Astrocyte of the spinal cord (primary cell): ENCODE results near the gene MMP24OS.

Source experiments
- DNase-seq: peaks from one replicate; pipeline ENCODE4 v3.0.0; 2011; ENCODE audit warnings: low read depth, low spot score
- H3K4me3 ChIP-seq: 2 replicates; pipeline ENCODE4 v1.5.1; 2011; ENCODE audit warnings: low read depth, mild to moderate bottlenecking, low read length, moderate library complexity
- CTCF ChIP-seq: IDR thresholded peaks from 2 replicates; pipeline ENCODE4 v1.5.1; 2012; ENCODE audit warnings: low read depth, mild to moderate bottlenecking, low read length, inconsistent platforms
- in situ Hi-C: cut with HindIII; loops from 2 replicates; pipeline ENCODE4 v1.10.0; 2017; ENCODE audit warnings: low sequenced_read_pairs

Gene MMP24OS

DNA sequence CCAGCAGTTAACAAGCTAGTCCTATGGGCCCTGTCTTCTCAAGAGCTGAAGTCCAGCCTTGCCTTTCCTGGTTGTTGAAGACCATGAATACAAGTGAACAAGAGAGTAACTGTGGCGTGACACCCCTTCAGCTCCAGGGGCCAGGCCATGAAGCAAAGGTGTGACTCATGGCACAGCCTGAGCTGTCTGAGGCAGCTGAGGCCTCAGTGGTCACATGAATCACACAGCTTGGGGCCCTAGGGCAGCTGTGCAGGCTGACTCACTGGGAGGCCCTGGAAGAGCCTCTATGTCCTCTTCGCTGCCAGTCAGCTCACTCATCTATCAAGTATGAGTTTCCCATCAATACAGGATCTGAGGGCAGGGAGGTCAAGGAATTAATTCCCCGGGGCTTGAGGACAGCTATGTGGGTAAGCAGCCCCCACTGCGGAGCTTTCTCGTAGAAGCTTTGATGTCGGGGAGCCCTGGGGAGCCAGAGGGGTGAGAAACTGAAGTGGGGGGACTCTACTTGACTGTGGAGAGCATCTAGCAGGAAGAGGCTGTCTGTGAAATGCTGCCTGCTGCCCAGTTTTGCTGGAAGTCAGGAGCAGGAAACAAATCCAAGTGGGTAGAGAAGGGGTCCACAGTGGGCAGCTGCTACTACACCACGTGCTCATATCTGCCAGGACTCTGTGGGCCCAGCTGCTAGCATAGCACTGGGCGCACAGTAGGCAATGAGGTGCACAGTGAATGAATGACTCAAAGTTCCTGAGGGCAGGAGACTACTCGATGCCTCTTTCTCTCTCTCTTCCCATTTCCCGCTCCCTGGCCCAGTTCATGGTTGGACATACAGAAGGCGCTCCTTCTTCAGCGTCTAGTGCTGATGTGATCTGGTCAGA lies 28.0 kb upstream of the MMP24OS start:
- peak; percentile 100 for DNase-seq
- no peak for TF ChIP-seq CTCF
- in situ Hi-C loops, result loop anchor here (25.0 kb wide), 1 partner anchor 131 kb away; the partner anchor contains the start of gene GDF5
- H3K4me3 ChIP-seq, result no peak overlapping the region

DNA sequence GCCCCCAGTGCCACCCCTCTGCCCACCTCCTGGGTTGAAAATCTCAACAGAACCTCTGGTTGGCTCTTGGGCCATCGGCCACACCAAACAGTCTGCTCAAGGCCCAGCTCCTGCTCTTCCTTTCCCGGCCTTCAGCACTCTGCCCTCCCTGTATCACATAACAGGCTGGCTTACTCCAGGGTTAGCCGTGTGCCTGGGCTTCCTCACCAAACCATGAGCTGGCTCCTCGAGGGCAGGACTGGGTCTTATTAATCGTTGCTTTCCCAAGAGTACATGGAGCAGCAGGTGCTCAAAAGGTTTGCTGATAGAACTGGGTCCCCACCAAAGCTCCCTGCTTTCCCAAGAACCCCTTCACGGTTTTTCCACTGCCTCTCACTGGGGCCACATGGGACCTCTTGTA lies 27.0 kb upstream of the MMP24OS start:
- TF ChIP-seq CTCF, result no peak
- no peak for DNase-seq
- H3K4me3 ChIP-seq, result no peak overlapping the region
- in situ Hi-C loops, result loop anchor here (25.0 kb wide), 1 partner anchor 132 kb away; the partner anchor contains the start of gene GDF5

DNA sequence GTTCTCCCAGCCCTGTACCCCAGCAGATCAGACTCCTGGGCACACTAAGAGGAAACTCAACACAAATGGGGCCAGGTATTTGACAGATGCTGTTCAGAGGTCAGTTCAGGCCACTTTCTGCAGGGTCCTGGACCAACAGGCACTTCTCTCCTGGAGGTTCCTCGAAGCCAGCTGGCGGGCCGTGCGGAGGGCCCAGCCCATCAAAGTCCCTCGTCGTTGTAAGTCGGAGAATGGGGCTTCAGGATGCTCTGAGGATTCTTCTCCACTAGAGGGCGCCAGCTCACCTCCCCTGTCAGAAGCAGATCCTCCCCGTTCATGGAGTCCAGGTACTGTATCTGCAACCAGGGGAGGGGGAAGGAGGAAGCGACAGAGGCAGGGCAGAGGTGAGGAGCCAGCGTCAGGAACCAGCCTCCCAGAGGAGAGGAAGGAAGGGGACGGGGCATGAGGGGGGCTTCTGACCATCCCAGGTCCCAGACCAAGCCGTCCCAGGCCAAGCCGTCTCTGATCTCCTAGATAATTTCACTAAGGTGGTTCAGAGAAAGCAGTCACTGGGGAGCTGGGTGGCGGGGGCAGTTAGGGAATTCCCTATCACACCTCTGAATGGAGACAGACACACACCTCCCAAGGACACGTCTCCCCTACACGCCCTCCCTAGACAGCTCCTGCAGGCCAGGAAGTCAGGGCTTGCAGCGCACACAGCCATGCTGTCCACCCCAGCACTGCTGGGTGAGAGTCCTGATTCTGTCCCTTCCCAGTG lies 26.0 kb upstream of the MMP24OS start:
- in situ Hi-C loops, result loop anchor here (25.0 kb wide), 1 partner anchor 133 kb away; the partner anchor contains the start of gene GDF5
- TF ChIP-seq CTCF, result peak; percentile 91
- H3K4me3 ChIP-seq, result no peak overlapping the region
- peak; percentile 92 for DNase-seq

GRCh38 chr20:35303382-35303734 lies 25.4 kb upstream of the MMP24OS start:
- DNase-seq, result no peak
- TF ChIP-seq CTCF, result no peak
- in situ Hi-C loops, result loop anchor here (25.0 kb wide), 1 partner anchor 134 kb away; the partner anchor contains the start of gene GDF5
- H3K4me3 ChIP-seq, result no peak overlapping the region

GRCh38 chr20:35302421-35303335 lies 24.8 kb upstream of the MMP24OS start:
- no peak overlapping the region for H3K4me3 ChIP-seq
- in situ Hi-C loops, result loop anchor here (25.0 kb wide), 1 partner anchor 135 kb away; the partner anchor contains the start of gene GDF5
- TF ChIP-seq CTCF, result no peak
- peak; percentile 82 for DNase-seq

DNA sequence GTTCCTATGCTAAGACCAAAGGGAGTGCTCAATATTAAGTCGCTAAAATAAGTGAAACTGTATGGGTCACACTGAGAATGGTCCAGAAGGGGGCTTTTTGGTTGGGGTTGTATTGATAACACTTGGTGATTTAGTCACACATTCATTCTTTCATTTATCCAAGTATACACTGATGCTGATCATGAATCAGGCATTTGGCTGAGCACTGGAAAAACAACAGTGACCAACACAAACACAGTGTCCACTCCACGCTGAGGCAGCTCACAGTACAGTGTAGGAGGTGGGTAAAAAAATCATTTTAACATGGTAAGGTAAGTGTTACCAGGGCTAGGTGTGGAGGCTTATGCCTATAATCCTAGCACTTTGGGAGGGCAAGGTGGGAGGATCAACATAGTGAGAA lies 23.5 kb upstream of the MMP24OS start:
- no peak for TF ChIP-seq CTCF

More for the DNA sequence above, 23.5 kb upstream of the MMP24OS start:
- no peak for DNase-seq
- H3K4me3 ChIP-seq, result no peak overlapping the region
- in situ Hi-C loops, result loop anchor here (25.0 kb wide), 1 partner anchor 136 kb away; the partner anchor contains the start of gene GDF5
